KMS-11 (cell line): Measurements from ENCODE around the gene TBC1D1.

Experiments
- H2AFZ ChIP-seq: fragments of 200-600 bp; sonication (generic); 2 replicates; pipeline ENCODE4 v1.6.1; 2016; ENCODE audit warnings: antibody characterized with exemption, mixed run types, low read depth
- H3K27ac ChIP-seq: fragments of 200-600 bp; sonication (generic); 2 replicates; pipeline ENCODE4 v1.6.1; 2016; ENCODE audit warnings: mild to moderate bottlenecking, mixed run types
- H3K27me3 ChIP-seq: fragments of 200-600 bp; sonication (generic); 2 replicates; pipeline ENCODE4 v1.6.1; 2017; ENCODE audit warnings: mild to moderate bottlenecking, low read depth, mixed run types, moderate library complexity; ENCODE audit not compliant: insufficient read depth
- H3K36me3 ChIP-seq: fragments of 200-600 bp; sonication (generic); 2 replicates; pipeline ENCODE4 v1.6.1; 2017; ENCODE audit warnings: mild to moderate bottlenecking, mixed run types; ENCODE audit not compliant: insufficient read depth
- H3K4me1 ChIP-seq: fragments of 200-600 bp; sonication (generic); 2 replicates; pipeline ENCODE4 v1.6.1; 2016; ENCODE audit warnings: mild to moderate bottlenecking, low read depth, mixed run types; ENCODE audit not compliant: poor library complexity, severe bottlenecking
- H3K4me2 ChIP-seq: fragments of 200-600 bp; sonication (generic); 2 replicates; pipeline ENCODE4 v1.7.0; 2016; ENCODE audit warnings: mild to moderate bottlenecking, mixed run types
- H3K4me3 ChIP-seq: fragments of 200-600 bp; sonication (generic); IDR thresholded peaks from 2 replicates; pipeline ENCODE4 v1.6.1; 2017; ENCODE audit warnings: low read depth, low read length, mixed read lengths; ENCODE audit not compliant: insufficient read depth
- H3K79me2 ChIP-seq: fragments of 200-600 bp; sonication (generic); 2 replicates; pipeline ENCODE4 v1.6.1; 2016; ENCODE audit warnings: low read depth, mixed run types; ENCODE audit not compliant: insufficient read depth
- H3K9ac ChIP-seq: fragments of 200-600 bp; sonication (generic); 2 replicates; pipeline ENCODE4 v1.6.1; 2016; ENCODE audit warnings: mild to moderate bottlenecking, mixed run types
- H4K20me1 ChIP-seq: fragments of 200-600 bp; sonication (generic); 2 replicates; pipeline ENCODE4 v1.6.1; 2016; ENCODE audit warnings: mild to moderate bottlenecking, mixed run types; ENCODE audit not compliant: insufficient read depth
- CTCF ChIP-seq: fragments of 200-600 bp; sonication (generic); conservative IDR thresholded peaks from 2 replicates; pipeline ENCODE4 v1.6.1; 2017; ENCODE audit warnings: low read depth, mild to moderate bottlenecking, antibody characterized with exemption, low read length, moderate library complexity, mixed read lengths

Gene TBC1D1

GRCh38 chr4:37985730-37986275 is 94.9 kb downstream of the TBC1D1 start:
- Histone ChIP-seq H3K4me1 (no peaks in the 10 kb centered on the region), H3K27me3 (no peaks in the 10 kb centered on the region), H2AFZ (no peak overlapping the region), H3K27ac (no peak overlapping the region), H3K4me2 (no peak overlapping the region), H3K4me3 (no peak overlapping the region), H3K36me3 (no peaks in the 10 kb centered on the region), H4K20me1 (no peaks in the 10 kb centered on the region), H3K9ac (no peak overlapping the region), H3K79me2 (no peaks in the 10 kb centered on the region)
- TF ChIP-seq CTCF: no peak

GRCh38 chr4:37988670-37989069 is 97.8 kb downstream of the TBC1D1 start:
- Histone ChIP-seq H3K36me3 (no peaks in the 10 kb centered on the region), H3K4me3 (no peak overlapping the region), H3K4me1 (no peaks in the 10 kb centered on the region), H3K4me2 (no peak overlapping the region), H2AFZ (no peak overlapping the region), H3K27me3 (no peaks in the 10 kb centered on the region), H3K79me2 (no peaks in the 10 kb centered on the region), H3K27ac (no peak overlapping the region), H4K20me1 (no peaks in the 10 kb centered on the region), H3K9ac (no peak overlapping the region)
- no peak for TF ChIP-seq CTCF

- no peaks in the 10 kb centered on the region for H3K27me3 ChIP-seq
- no peak overlapping the region for H3K9ac ChIP-seq
- H3K4me2 ChIP-seq: no peak overlapping the region
- no peaks in the 10 kb centered on the region for H3K36me3 ChIP-seq
- H3K79me2 ChIP-seq: no peaks in the 10 kb centered on the region
- no peaks in the 10 kb centered on the region for H3K4me1 ChIP-seq
- no peaks in the 10 kb centered on the region for H4K20me1 ChIP-seq
- H3K4me3 ChIP-seq: no peak overlapping the region
- H2AFZ ChIP-seq: no peak overlapping the region
- no peak overlapping the region for H3K27ac ChIP-seq
- TF ChIP-seq CTCF: no peak
Observed at GRCh38 chr4:37989398-37990260, 98.7 kb downstream of the TBC1D1 start.

GRCh38 chr4:37990731-37991245 is 99.9 kb downstream of the TBC1D1 start:
- Histone ChIP-seq H3K9ac (no peak overlapping the region), H2AFZ (no peak overlapping the region), H3K4me1 (no peaks in the 10 kb centered on the region), H3K36me3 (no peaks in the 10 kb centered on the region), H3K4me3 (no peak overlapping the region), H3K79me2 (no peaks in the 10 kb centered on the region), H4K20me1 (no peaks in the 10 kb centered on the region), H3K27me3 (no peaks in the 10 kb centered on the region), H3K4me2 (no peak overlapping the region), H3K27ac (no peak overlapping the region)
- TF ChIP-seq CTCF: no peak
